HG03045 (cell line): ENCODE data around the gene TSPO2.

Experiments
- ATAC-seq: cut with Tn5 transposase; IDR thresholded peaks from one replicate; pipeline ENCODE4 v1.9.1; 2021; ENCODE audit warnings: mild to moderate bottlenecking, moderate library complexity; ENCODE audit not compliant: unreplicated experiment

Gene TSPO2

GRCh38 chr6:41027241-41027640 is 15.0 kb upstream of the TSPO2 start:
- no peak for ATAC-seq

GRCh38 chr6:41027799-41028560 is 14.3 kb upstream of the TSPO2 start:
- ATAC-seq = peak; percentile 88

GRCh38 chr6:41028561-41029412 is 13.5 kb upstream of the TSPO2 start:
- peak; percentile 37 for ATAC-seq

GRCh38 chr6:41032830-41033229 is 9.4 kb upstream of the TSPO2 start:
- no peak for ATAC-seq

- no peak for ATAC-seq
These were observed 8.5 kb upstream of the TSPO2 start for GRCh38 chr6:41033776-41034175.

GRCh38 chr6:41036186-41036585 is 6.1 kb upstream of the TSPO2 start:
- ATAC-seq = no peak

- no peak for ATAC-seq
These were observed 5.7 kb upstream of the TSPO2 start for GRCh38 chr6:41036601-41037000.

- ATAC-seq = no peak
These were observed 5.0 kb upstream of the TSPO2 start for GRCh38 chr6:41037107-41037900.

GRCh38 chr6:41038205-41038604 is 4.1 kb upstream of the TSPO2 start:
- no peak for ATAC-seq

GRCh38 chr6:41039060-41039998 is 2.9 kb upstream of the TSPO2 start, which contains the start of gene UNC5CL:
Gene UNC5CL, minus strand, starts transcription at chr6:41039221. Its CDS starts 4,147 bp downstream, at chr6:41035074.
- ATAC-seq = no peak

GRCh38 chr6:41040101-41040939 is 1.9 kb upstream of the TSPO2 start:
- no peak for ATAC-seq

- no peak for ATAC-seq
These were observed 1.2 kb upstream of the TSPO2 start for GRCh38 chr6:41040940-41041536.

GRCh38 chr6:41043151-41043550 is 884 bp downstream of the TSPO2 start:
- no peak for ATAC-seq

GRCh38 chr6:41045664-41046063 is 3.4 kb downstream of the TSPO2 start:
- ATAC-seq = no peak

- ATAC-seq = no peak
These were observed 3.8 kb downstream of the TSPO2 start for GRCh38 chr6:41046084-41046483.

GRCh38 chr6:41047306-41047705 is 5.0 kb downstream of the TSPO2 start:
- no peak for ATAC-seq

GRCh38 chr6:41047745-41048732 is 5.8 kb downstream of the TSPO2 start:
- ATAC-seq = no peak

GRCh38 chr6:41049521-41049920 is 7.3 kb downstream of the TSPO2 start:
- ATAC-seq = no peak
